Mesendoderm (in vitro differentiated cells): Measurements from ENCODE around the gene CTCFL.
A peak's percentile ranks its signal among the peaks of the same experiment; 100 is the strongest.

Experiments used
- DNase-seq: peaks from one replicate; pipeline ENCODE4 v3.0.0; 2013
- H2AK5ac ChIP-seq: 2 replicates; pipeline ENCODE4 v1.6.1; 2013; ENCODE audit warnings: low read length, inconsistent platforms
- H2BK120ac ChIP-seq: 2 replicates; pipeline ENCODE4 v1.6.1; 2013; ENCODE audit warnings: low read depth, mild to moderate bottlenecking, low read length, moderate library complexity, mixed read lengths
- H2BK15ac ChIP-seq: replicated peaks from 2 replicates; pipeline ENCODE4 v1.6.1; 2013; ENCODE audit warnings: low read depth, mild to moderate bottlenecking, moderate library complexity
- H2BK5ac ChIP-seq: 2 replicates; pipeline ENCODE4 v1.6.1; 2013; ENCODE audit warnings: low read length, inconsistent platforms
- H3K18ac ChIP-seq: 2 replicates; pipeline ENCODE4 v1.6.1; 2013; ENCODE audit warnings: mild to moderate bottlenecking, low read length, mixed read lengths
- H3K23ac ChIP-seq: one replicate; pipeline ENCODE4 v1.6.1; 2013; ENCODE audit warnings: low read length
- H3K27ac ChIP-seq: 2 replicates; pipeline ENCODE4 v1.5.1; 2013; ENCODE audit warnings: low read depth, mild to moderate bottlenecking, inconsistent platforms, low read length, moderate library complexity
- H3K27me3 ChIP-seq: 2 replicates; pipeline ENCODE4 v1.6.1; 2013; ENCODE audit warnings: low read length, control low read depth, mild to moderate bottlenecking, inconsistent platforms; ENCODE audit not compliant: insufficient read depth, poor library complexity
- H3K36me3 ChIP-seq: 2 replicates; pipeline ENCODE4 v1.6.1; 2013; ENCODE audit warnings: low read length, inconsistent platforms; ENCODE audit not compliant: control insufficient read depth, insufficient read depth
- H3K4ac ChIP-seq: one replicate; pipeline ENCODE4 v1.6.1; 2013; ENCODE audit warnings: low read depth, mild to moderate bottlenecking, low read length, moderate library complexity
- H3K4me1 ChIP-seq: 2 replicates; pipeline ENCODE4 v1.6.1; 2013; ENCODE audit warnings: low read depth, low read length, inconsistent platforms; ENCODE audit not compliant: control insufficient read depth
- H3K4me2 ChIP-seq: 2 replicates; pipeline ENCODE4 v1.6.1; 2013; ENCODE audit warnings: low read length
- H3K4me3 ChIP-seq: 2 replicates; pipeline ENCODE4 v1.5.1; 2013; ENCODE audit warnings: mild to moderate bottlenecking, low read length
- H3K56ac ChIP-seq: one replicate; pipeline ENCODE4 v1.6.1; 2013; ENCODE audit warnings: low read length
- H3K79me1 ChIP-seq: 2 replicates; pipeline ENCODE4 v1.6.1; 2013; ENCODE audit warnings: low read length, inconsistent platforms
- H3K79me2 ChIP-seq: 2 replicates; pipeline ENCODE4 v1.6.1; 2013; ENCODE audit warnings: mild to moderate bottlenecking, low read length; ENCODE audit not compliant: control insufficient read depth, insufficient read depth
- H3K9ac ChIP-seq: 2 replicates; pipeline ENCODE4 v1.6.1; 2013; ENCODE audit warnings: low read length, inconsistent platforms
- H4K5ac ChIP-seq: one replicate; pipeline ENCODE4 v1.6.1; 2013; ENCODE audit warnings: low read length
- H4K8ac ChIP-seq: one replicate; pipeline ENCODE4 v1.6.1; 2013; ENCODE audit warnings: low read depth, mild to moderate bottlenecking, control low read depth, low read length, moderate library complexity
- WGBS: extraction: QIAGEN DNeasy Blood & Tissue Kit; methylation state at CpG from one replicate; pipeline ENCODE4 v1.1.7; 2013; ENCODE audit warnings: low lambda C conversion rate, missing lambda C conversion rate; ENCODE audit not compliant: insufficient coverage; ENCODE audit errors: extremely low coverage; 5-methylcytosine and 5-hydroxymethylcytosine counted together

The CTCFL gene

GRCh38 chr20:57557926-57558613 lies 33.1 kb upstream of the CTCFL start:
- no peak overlapping the region for H2AK5ac ChIP-seq
- no CpG with 5 or more reads among the region's 9 CpGs for whole genome bisulfite sequencing
- no peak overlapping the region for H4K5ac ChIP-seq
- H3K18ac ChIP-seq, result no peak overlapping the region
- no peak overlapping the region for H2BK15ac ChIP-seq
- no peak overlapping the region for H4K8ac ChIP-seq
- no peak for DNase-seq
- H3K36me3 ChIP-seq, result no peaks in the 10 kb centered on the region
- H3K4me2 ChIP-seq, result no peak overlapping the region
- H3K79me1 ChIP-seq, result no peaks in the 10 kb centered on the region
- H3K79me2 ChIP-seq, result no peaks in the 10 kb centered on the region
- H3K9ac ChIP-seq, result no peak overlapping the region
- no peak overlapping the region for H2BK120ac ChIP-seq
- H3K4me3 ChIP-seq, result no peak overlapping the region
- no peaks in the 10 kb centered on the region for H3K4me1 ChIP-seq
- H3K56ac ChIP-seq, result no peak overlapping the region
- H3K23ac ChIP-seq, result no peak overlapping the region
- no peaks in the 10 kb centered on the region for H3K27me3 ChIP-seq
- H2BK5ac ChIP-seq, result no peak overlapping the region
- H3K27ac ChIP-seq, result no peak overlapping the region
- no peak overlapping the region for H3K4ac ChIP-seq

DNA sequence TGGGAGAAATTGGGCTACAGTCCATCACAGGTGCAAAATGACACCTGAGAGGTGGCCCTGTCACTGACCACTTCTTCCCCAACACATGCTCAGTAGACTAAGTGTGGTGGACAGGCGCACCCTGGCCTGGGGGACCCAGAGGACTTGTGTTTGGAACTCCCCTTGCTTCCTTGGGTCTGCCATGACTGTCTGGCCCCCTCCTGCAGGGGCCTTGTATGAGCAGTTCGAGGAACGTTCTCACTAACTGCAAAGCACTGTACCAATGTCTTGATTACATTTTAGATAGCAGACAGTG lies 32.0 kb upstream of the CTCFL start:
- no CpG with 5 or more reads among the region's 3 CpGs for WGBS
- Histone ChIP-seq H3K4me2 (no peak overlapping the region), H4K5ac (no peak overlapping the region), H3K27me3 (no peaks in the 10 kb centered on the region), H3K79me2 (no peaks in the 10 kb centered on the region), H2BK5ac (no peak overlapping the region), H3K27ac (no peak overlapping the region), H3K9ac (no peak overlapping the region), H3K4me1 (no peaks in the 10 kb centered on the region), H3K36me3 (no peaks in the 10 kb centered on the region), H3K79me1 (no peaks in the 10 kb centered on the region), H3K56ac (no peak overlapping the region), H4K8ac (no peak overlapping the region), H2AK5ac (no peak overlapping the region), H3K23ac (no peak overlapping the region), H3K18ac (no peak overlapping the region), H2BK120ac (no peak overlapping the region), H3K4ac (no peak overlapping the region), H2BK15ac (no peak overlapping the region), H3K4me3 (no peak overlapping the region)
- DNase-seq, result no peak

GRCh38 chr20:57555457-57556184 lies 30.7 kb upstream of the CTCFL start:
- Histone ChIP-seq H3K79me1 (no peaks in the 10 kb centered on the region), H3K23ac (no peak overlapping the region), H2BK15ac (no peak overlapping the region), H3K4ac (no peak overlapping the region), H3K4me2 (no peak overlapping the region), H2AK5ac (no peak overlapping the region), H3K18ac (no peak overlapping the region), H3K36me3 (no peaks in the 10 kb centered on the region), H3K79me2 (no peaks in the 10 kb centered on the region), H4K5ac (no peak overlapping the region), H2BK5ac (no peak overlapping the region), H3K4me3 (no peak overlapping the region), H3K4me1 (no peaks in the 10 kb centered on the region), H3K56ac (no peak overlapping the region), H3K27me3 (no peaks in the 10 kb centered on the region), H3K27ac (no peak overlapping the region), H4K8ac (no peak overlapping the region), H2BK120ac (no peak overlapping the region), H3K9ac (no peak overlapping the region)
- no CpG with 5 or more reads among the region's 11 CpGs for WGBS
- DNase-seq, result peak; percentile 10

DNA sequence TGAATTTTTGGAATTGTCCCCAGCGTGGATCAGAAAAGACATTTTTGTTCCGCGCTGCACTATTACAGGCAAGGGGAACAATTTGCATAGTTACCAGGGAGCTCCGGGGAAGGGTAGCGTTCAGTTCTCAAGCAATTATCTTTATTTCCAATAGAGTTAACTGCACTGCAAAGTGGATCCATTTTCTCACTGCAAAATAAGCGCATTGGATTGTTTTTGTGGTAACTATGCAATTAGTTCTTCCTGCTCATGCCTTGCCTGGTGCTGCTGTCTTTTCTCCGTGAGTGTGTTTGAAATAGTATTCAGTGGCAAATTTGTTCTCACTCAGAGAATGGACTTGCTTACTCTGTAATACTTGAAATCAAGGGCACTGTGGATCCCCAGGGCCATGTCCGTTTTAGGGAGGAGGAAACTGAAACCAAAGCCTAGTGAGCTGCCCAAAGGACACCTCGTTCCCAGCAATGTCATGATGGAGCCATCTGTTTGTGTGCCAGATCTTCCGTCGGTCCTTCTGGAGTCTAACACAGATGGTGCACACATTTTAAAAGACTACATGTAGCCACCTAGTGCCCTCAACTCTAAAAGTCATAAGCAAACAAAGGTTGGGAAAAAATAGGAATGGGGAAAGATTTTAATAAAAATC lies 28.6 kb upstream of the CTCFL start:
- no peak for DNase-seq
- H3K4ac ChIP-seq, result no peak overlapping the region
- no CpG with 5 or more reads among the region's 11 CpGs for WGBS
- H3K79me1 ChIP-seq, result no peaks in the 10 kb centered on the region
- H3K36me3 ChIP-seq, result no peaks in the 10 kb centered on the region
- no peak overlapping the region for H2BK5ac ChIP-seq
- H3K23ac ChIP-seq, result no peak overlapping the region
- H2AK5ac ChIP-seq, result no peak overlapping the region
- H3K27me3 ChIP-seq, result no peaks in the 10 kb centered on the region
- H3K27ac ChIP-seq, result no peak overlapping the region
- H4K5ac ChIP-seq, result no peak overlapping the region
- H3K79me2 ChIP-seq, result no peaks in the 10 kb centered on the region
- no peak overlapping the region for H3K4me2 ChIP-seq
- no peak overlapping the region for H3K18ac ChIP-seq
- H3K9ac ChIP-seq, result no peak overlapping the region
- H3K4me1 ChIP-seq, result no peaks in the 10 kb centered on the region
- H3K56ac ChIP-seq, result no peak overlapping the region
- H2BK15ac ChIP-seq, result no peak overlapping the region
- H4K8ac ChIP-seq, result no peak overlapping the region
- H3K4me3 ChIP-seq, result no peak overlapping the region
- no peak overlapping the region for H2BK120ac ChIP-seq

GRCh38 chr20:57552471-57552870 lies 27.5 kb upstream of the CTCFL start:
- H2BK120ac ChIP-seq, result no peak overlapping the region
- no peak overlapping the region for H3K18ac ChIP-seq

More at GRCh38 chr20:57552471-57552870, 27.5 kb upstream of the CTCFL start:
- H3K79me2 ChIP-seq, result no peaks in the 10 kb centered on the region
- H4K8ac ChIP-seq, result no peak overlapping the region
- H3K4ac ChIP-seq, result no peak overlapping the region
- H3K27me3 ChIP-seq, result no peaks in the 10 kb centered on the region
- no peak overlapping the region for H2BK15ac ChIP-seq
- H3K27ac ChIP-seq, result no peak overlapping the region
- no peak for DNase-seq
- H3K56ac ChIP-seq, result no peak overlapping the region
- no CpG with 5 or more reads among the region's 6 CpGs for WGBS
- no peak overlapping the region for H3K4me3 ChIP-seq
- no peaks in the 10 kb centered on the region for H3K79me1 ChIP-seq
- no peaks in the 10 kb centered on the region for H3K4me1 ChIP-seq
- no peak overlapping the region for H2AK5ac ChIP-seq
- H2BK5ac ChIP-seq, result no peak overlapping the region
- no peaks in the 10 kb centered on the region for H3K36me3 ChIP-seq
- no peak overlapping the region for H4K5ac ChIP-seq
- H3K4me2 ChIP-seq, result no peak overlapping the region
- H3K9ac ChIP-seq, result no peak overlapping the region
- no peak overlapping the region for H3K23ac ChIP-seq
